Loucy (cell line): Measurements from ENCODE around the gene ERFE.

Experiments used
- H2AFZ ChIP-seq: fragments of 200-600 bp; sonication (generic); 2 replicates; pipeline ENCODE4 v1.6.0; 2016; ENCODE audit warnings: antibody characterized with exemption, mild to moderate bottlenecking, low read length, moderate library complexity
- H3F3A ChIP-seq: fragments of 200-600 bp; 2 replicates; pipeline ENCODE4 v1.6.0; 2016; ENCODE audit warnings: antibody characterized with exemption, low read depth, mild to moderate bottlenecking
- H3K27me3 ChIP-seq: fragments of 200-600 bp; sonication (generic); 2 replicates; pipeline ENCODE4 v1.6.1; 2014; ENCODE audit warnings: low read length, mild to moderate bottlenecking; ENCODE audit not compliant: insufficient read depth, poor library complexity, severe bottlenecking
- H3K36me3 ChIP-seq: fragments of 200-600 bp; sonication (generic); 2 replicates; pipeline ENCODE4 v1.6.1; 2016; ENCODE audit warnings: low read length; ENCODE audit not compliant: insufficient read depth
- H3K4me1 ChIP-seq: fragments of 200-600 bp; sonication (generic); 2 replicates; pipeline ENCODE4 v1.5.1; 2014; ENCODE audit warnings: low read length, mild to moderate bottlenecking; ENCODE audit not compliant: insufficient read depth, poor library complexity, severe bottlenecking
- H3K4me2 ChIP-seq: fragments of 200-600 bp; sonication (generic); 2 replicates; pipeline ENCODE4 v1.6.0; 2014; ENCODE audit warnings: antibody characterized with exemption, low read length, low read depth, mild to moderate bottlenecking; ENCODE audit not compliant: poor library complexity, severe bottlenecking
- H3K4me3 ChIP-seq: fragments of 200-600 bp; sonication (generic); 2 replicates; pipeline ENCODE4 v1.5.1; 2014; ENCODE audit warnings: low read length, mild to moderate bottlenecking, mixed read lengths; ENCODE audit not compliant: poor library complexity, severe bottlenecking
- H3K79me2 ChIP-seq: fragments of 200-600 bp; sonication (generic); 2 replicates; pipeline ENCODE4 v1.6.1; 2014; ENCODE audit warnings: low read length; ENCODE audit not compliant: insufficient read depth
- H3K9ac ChIP-seq: fragments of 200-600 bp; sonication (generic); 2 replicates; pipeline ENCODE4 v1.6.0; 2014; ENCODE audit warnings: mild to moderate bottlenecking, low read depth, low read length, moderate library complexity; ENCODE audit not compliant: poor library complexity, severe bottlenecking
- H3K9me2 ChIP-seq: fragments of 200-600 bp; sonication (generic); replicated peaks from 2 replicates; pipeline ENCODE4 v1.6.1; 2016; ENCODE audit warnings: low read depth, low read length, mixed read lengths
- H3K9me3 ChIP-seq: fragments of 200-600 bp; sonication (generic); 2 replicates; pipeline ENCODE4 v1.6.1; 2014; ENCODE audit warnings: mild to moderate bottlenecking, antibody characterized with exemption, low read length, low read depth; ENCODE audit not compliant: insufficient read depth
- H4K20me1 ChIP-seq: fragments of 200-600 bp; sonication (generic); 2 replicates; pipeline ENCODE4 v1.6.0; 2014; ENCODE audit warnings: antibody characterized with exemption, low read length, mild to moderate bottlenecking; ENCODE audit not compliant: insufficient read depth, poor library complexity, severe bottlenecking
- CTCF ChIP-seq: fragments of 200-600 bp; sonication (generic); conservative IDR thresholded peaks from 2 replicates; pipeline ENCODE4 v1.5.1; 2014; ENCODE audit warnings: mild to moderate bottlenecking, antibody characterized with exemption, low read length
- EZH2phosphoT487 ChIP-seq: fragments of 200-600 bp; IDR thresholded peaks from 2 replicates; pipeline ENCODE4 v1.6.1; 2018; ENCODE audit warnings: antibody characterized with exemption, mild to moderate bottlenecking, moderate library complexity, borderline replicate concordance

ERFE gene

GRCh38 chr2:238145851-238146250, 12.9 kb upstream of the ERFE start:
- peaks cover 16% of the 10 kb centered on the region for H3K4me1 ChIP-seq
- TF ChIP-seq EZH2phosphoT487 (no peak), CTCF (no peak)
- H3K9ac ChIP-seq = no peak overlapping the region

GRCh38 chr2:238146884-238147544, 11.8 kb upstream of the ERFE start:
- Histone ChIP-seq H3F3A (no peaks in the 10 kb centered on the region), H3K4me1 (peaks cover 4% of the 10 kb centered on the region), H2AFZ (no peak overlapping the region), H3K9ac (no peak overlapping the region), H3K79me2 (no peaks in the 10 kb centered on the region), H3K4me3 (no peak overlapping the region), H3K9me2 (no peaks in the 10 kb centered on the region), H3K27me3 (no peaks in the 10 kb centered on the region), H3K36me3 (no peaks in the 10 kb centered on the region), H4K20me1 (no peaks in the 10 kb centered on the region), H3K4me2 (no peak overlapping the region), H3K9me3 (no peaks in the 10 kb centered on the region)
- TF ChIP-seq CTCF = no peak
- no peak for TF ChIP-seq EZH2phosphoT487

More at GRCh38 chr2:238145851-238146250, 12.9 kb upstream of the ERFE start:
- no peak overlapping the region for H3K4me2 ChIP-seq
- no peaks in the 10 kb centered on the region for H3K79me2 ChIP-seq
- H3K36me3 ChIP-seq = no peaks in the 10 kb centered on the region
- no peaks in the 10 kb centered on the region for H3K9me3 ChIP-seq
- H3K4me3 ChIP-seq = no peak overlapping the region
- no peaks in the 10 kb centered on the region for H3K9me2 ChIP-seq
- no peak overlapping the region for H2AFZ ChIP-seq
- H4K20me1 ChIP-seq = no peaks in the 10 kb centered on the region
- no peaks in the 10 kb centered on the region for H3K27me3 ChIP-seq
- H3F3A ChIP-seq = no peaks in the 10 kb centered on the region

GRCh38 chr2:238148981-238149380, 9.8 kb upstream of the ERFE start:
- Histone ChIP-seq H3K36me3 (no peaks in the 10 kb centered on the region), H3K9me3 (no peaks in the 10 kb centered on the region), H3F3A (no peaks in the 10 kb centered on the region), H3K9me2 (no peaks in the 10 kb centered on the region), H2AFZ (no peak overlapping the region), H3K9ac (no peak overlapping the region), H3K4me2 (no peak overlapping the region), H3K79me2 (no peaks in the 10 kb centered on the region), H4K20me1 (no peaks in the 10 kb centered on the region), H3K4me3 (no peak overlapping the region), H3K27me3 (no peaks in the 10 kb centered on the region), H3K4me1 (no peaks in the 10 kb centered on the region)
- TF ChIP-seq EZH2phosphoT487 (no peak), CTCF (no peak)
